ENCODE measurements around the gene LIN28B.
"Not testable (repeated sequence)": the region's sequence is repeated elsewhere in the genome, so short reads cannot be mapped to it uniquely, and the experiment has no call there.

Gene LIN28B

GRCh38 chr6:104956731-104957294 is at the start of gene LIN28B:
TSS of gene LIN28B (plus strand) at chr6:104957107. CDS start at chr6:104957251, 144 bp downstream.
- no peak for DNase-seq (ENCODE audit: low read depth)

- DNase-seq (ENCODE audit: low read depth): no peak
Observed at GRCh38 chr6:104908031-104908887, 48.6 kb upstream of the LIN28B start.

- no peak for DNase-seq (ENCODE audit: low read depth)
Observed at GRCh38 chr6:104908888-104909525, 47.9 kb upstream of the LIN28B start.

GRCh38 chr6:104921896-104922295 is 35.0 kb upstream of the LIN28B start:
- DNase-seq (ENCODE audit: low read depth): no peak

- DNase-seq (ENCODE audit: low read depth): no peak
Observed at GRCh38 chr6:104928141-104928540, 28.8 kb upstream of the LIN28B start.

- DNase-seq (ENCODE audit: low read depth): no peak
Observed at GRCh38 chr6:104929353-104929752, 27.6 kb upstream of the LIN28B start.

- no peak for DNase-seq (ENCODE audit: low read depth)
Observed at GRCh38 chr6:104930939-104931338, 26.0 kb upstream of the LIN28B start.

- no peak for DNase-seq (ENCODE audit: low read depth)
Observed at GRCh38 chr6:104936766-104937535, 20.0 kb upstream of the LIN28B start.

GRCh38 chr6:104940238-104940892 is 16.5 kb upstream of the LIN28B start:
- DNase-seq (ENCODE audit: low read depth): no peak

GRCh38 chr6:104940893-104941728 is 15.8 kb upstream of the LIN28B start:
- DNase-seq (ENCODE audit: low read depth): no peak

- no peak for DNase-seq (ENCODE audit: low read depth)
Observed at GRCh38 chr6:104941729-104942091, 15.2 kb upstream of the LIN28B start.

- DNase-seq (ENCODE audit: low read depth): no peak
Observed at GRCh38 chr6:104943781-104944180, 13.1 kb upstream of the LIN28B start.

GRCh38 chr6:104949206-104949605 is 7.7 kb upstream of the LIN28B start:
- no peak for DNase-seq (ENCODE audit: low read depth)

- no peak for DNase-seq (ENCODE audit: low read depth)
Observed at GRCh38 chr6:104951677-104952076, 5.2 kb upstream of the LIN28B start.

GRCh38 chr6:104952911-104953399 is 4.0 kb upstream of the LIN28B start:
- no peak for DNase-seq (ENCODE audit: low read depth)

- not testable (repeated sequence) for DNase-seq (ENCODE audit: low read depth)
Observed at GRCh38 chr6:104953400-104954189, 3.3 kb upstream of the LIN28B start.

- no peak for DNase-seq (ENCODE audit: low read depth)
Observed at GRCh38 chr6:104954190-104954797, 2.6 kb upstream of the LIN28B start.

GRCh38 chr6:104955491-104955890 is 1.4 kb upstream of the LIN28B start:
- DNase-seq (ENCODE audit: low read depth): no peak

GRCh38 chr6:104955927-104956730 is 778 bp upstream of the LIN28B start:
- DNase-seq (ENCODE audit: low read depth): no peak

Data from GM04504 (cell line).